Fibroblast of villous mesenchyme (primary cell): Measurements from ENCODE around the gene LOXL1. TPM values are rescaled to one million over a fixed set of nuclear protein-coding genes. Genes with fewer than 3 reads are reported as not detected.

Experiments used
- DNase-seq: peaks from one replicate; pipeline ENCODE4 v3.0.0-alpha.2; 2010; ENCODE audit warnings: low read depth
- H3K4me3 ChIP-seq: 2 replicates; pipeline ENCODE4 v1.5.1; 2011; ENCODE audit warnings: low read depth, mild to moderate bottlenecking, low read length
- total RNA-seq: library from RNA; depleted of rRNA; stranded (reverse); fragments of >200 nt; gene quantifications from 2 replicates; pipeline ENCODE4 v1.2.3, GENCODE V29; 2012
- TF ChIP-seq, protein P1 (sequence below): IDR thresholded peaks from 2 replicates; pipeline ENCODE4 v1.5.1; 2012; ENCODE audit warnings: low read depth, mild to moderate bottlenecking, low read length; ENCODE audit not compliant: insufficient read depth

Gene LOXL1
- total RNA-seq, 1 donor = 73.8 TPM

DNA sequence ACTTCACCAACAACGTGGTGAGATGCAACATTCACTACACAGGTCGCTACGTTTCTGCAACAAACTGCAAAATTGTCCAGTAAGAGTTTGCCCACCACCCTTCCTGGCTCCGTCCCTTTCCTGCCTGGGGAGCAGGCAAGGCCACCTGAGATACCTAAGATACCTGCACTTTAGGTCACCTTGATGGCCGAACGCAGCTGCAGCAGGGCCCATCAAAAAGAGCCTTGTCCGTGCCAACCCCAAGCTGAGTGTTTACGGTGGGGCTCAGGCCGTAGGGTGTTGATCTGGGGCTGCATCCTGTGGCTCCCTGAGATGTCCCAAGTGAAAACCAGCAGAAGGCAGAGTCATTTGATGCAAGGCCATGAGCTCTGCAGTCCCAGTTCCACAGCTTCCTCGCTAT is 23.2 kb downstream of the LOXL1 start:
- no peak for DNase-seq
- no peak overlapping the region for H3K4me3 ChIP-seq
- TF ChIP-seq, protein P1, sequence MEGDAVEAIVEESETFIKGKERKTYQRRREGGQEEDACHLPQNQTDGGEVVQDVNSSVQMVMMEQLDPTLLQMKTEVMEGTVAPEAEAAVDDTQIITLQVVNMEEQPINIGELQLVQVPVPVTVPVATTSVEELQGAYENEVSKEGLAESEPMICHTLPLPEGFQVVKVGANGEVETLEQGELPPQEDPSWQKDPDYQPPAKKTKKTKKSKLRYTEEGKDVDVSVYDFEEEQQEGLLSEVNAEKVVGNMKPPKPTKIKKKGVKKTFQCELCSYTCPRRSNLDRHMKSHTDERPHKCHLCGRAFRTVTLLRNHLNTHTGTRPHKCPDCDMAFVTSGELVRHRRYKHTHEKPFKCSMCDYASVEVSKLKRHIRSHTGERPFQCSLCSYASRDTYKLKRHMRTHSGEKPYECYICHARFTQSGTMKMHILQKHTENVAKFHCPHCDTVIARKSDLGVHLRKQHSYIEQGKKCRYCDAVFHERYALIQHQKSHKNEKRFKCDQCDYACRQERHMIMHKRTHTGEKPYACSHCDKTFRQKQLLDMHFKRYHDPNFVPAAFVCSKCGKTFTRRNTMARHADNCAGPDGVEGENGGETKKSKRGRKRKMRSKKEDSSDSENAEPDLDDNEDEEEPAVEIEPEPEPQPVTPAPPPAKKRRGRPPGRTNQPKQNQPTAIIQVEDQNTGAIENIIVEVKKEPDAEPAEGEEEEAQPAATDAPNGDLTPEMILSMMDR = no peak

DNA sequence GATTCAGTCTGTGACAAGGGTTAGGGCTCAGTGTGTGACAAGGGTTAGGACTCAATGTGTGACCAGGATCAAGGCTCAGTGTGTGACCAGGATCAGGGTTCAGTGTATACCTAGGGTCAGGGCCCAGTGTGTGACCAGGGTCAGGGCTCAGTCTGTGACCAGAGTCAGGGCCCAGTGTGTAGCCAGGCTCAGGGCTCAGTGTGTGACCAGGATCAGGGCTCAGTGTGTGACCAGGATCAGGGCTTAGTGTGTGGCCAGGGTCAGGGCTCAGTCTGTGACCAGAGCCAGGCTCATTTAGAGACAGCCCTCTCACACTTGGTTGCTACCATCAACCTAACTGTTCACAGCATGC is 24.2 kb downstream of the LOXL1 start:
- no peak overlapping the region for H3K4me3 ChIP-seq
- DNase-seq = no peak
- TF ChIP-seq, protein P1 = no peak

GRCh38 chr15:73950831-73951561 is 24.7 kb downstream of the LOXL1 start:
- DNase-seq = peak; percentile 99
- TF ChIP-seq, protein P1 = peak; percentile 89
- H3K4me3 ChIP-seq = no peak overlapping the region

DNA sequence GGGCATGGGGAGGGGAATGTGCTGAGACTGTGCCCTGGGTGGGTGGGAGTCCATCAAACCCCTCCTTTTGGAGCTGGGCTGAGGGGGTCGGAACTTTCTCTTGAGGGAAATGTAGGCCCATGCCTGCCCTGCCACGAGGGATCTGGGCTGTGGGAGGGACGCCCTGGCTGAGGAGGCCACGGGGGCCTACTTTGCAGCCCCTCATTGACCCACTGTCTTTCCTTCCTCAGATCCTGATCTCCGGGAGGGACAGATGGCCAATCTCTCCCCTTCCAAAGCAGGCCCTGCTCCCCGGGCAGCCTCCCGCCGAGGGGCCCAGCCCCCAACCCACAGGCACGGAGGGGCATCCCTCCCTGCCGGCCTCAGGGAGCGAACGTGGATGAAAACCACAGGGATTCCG is 25.3 kb downstream of the LOXL1 start:
- TF ChIP-seq, protein P1 = no peak
- DNase-seq = no peak
- no peak overlapping the region for H3K4me3 ChIP-seq

DNA sequence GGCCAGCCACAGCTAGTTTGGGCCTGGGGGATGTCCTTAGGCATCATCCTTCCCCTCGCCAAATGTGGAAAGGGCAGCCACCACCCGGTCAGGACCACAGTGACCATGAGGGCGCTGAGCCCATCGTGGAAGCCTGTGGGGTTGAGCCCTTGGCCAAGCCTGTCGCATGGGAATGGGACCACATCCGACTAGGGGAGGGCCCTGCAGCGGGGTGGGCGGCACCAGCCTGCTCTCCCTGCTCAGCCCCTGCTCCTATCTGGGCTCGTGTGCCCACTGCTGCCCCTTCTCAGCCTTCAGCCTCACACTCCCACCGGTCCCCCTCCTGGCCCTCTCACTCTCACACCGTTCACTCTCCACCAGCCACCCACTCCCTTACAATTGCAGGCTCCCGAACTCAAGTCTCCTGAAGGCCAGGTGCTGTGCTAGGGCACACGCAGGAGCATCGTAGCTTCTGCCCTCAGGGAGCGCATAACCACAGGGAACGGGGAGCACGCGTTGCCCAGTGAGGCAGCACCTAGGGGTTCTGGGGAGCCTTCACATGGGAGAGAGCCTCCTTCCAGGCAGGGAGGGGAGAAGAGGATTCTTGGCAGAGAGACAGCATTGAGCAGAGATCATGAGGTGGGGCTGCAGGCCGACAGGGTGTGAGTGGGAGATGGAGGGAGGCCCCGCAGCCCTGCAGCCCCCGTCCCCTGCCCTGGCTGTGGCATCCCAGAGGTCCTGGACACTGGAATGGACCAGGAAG is 26.1 kb downstream of the LOXL1 start:
- TF ChIP-seq, protein P1 = no peak
- no peak overlapping the region for H3K4me3 ChIP-seq
- DNase-seq = no peak

GRCh38 chr15:73952913-73953750 is 26.9 kb downstream of the LOXL1 start:
- TF ChIP-seq, protein P1 = no peak
- H3K4me3 ChIP-seq = no peak overlapping the region
- DNase-seq = no peak
